HG03103 (cell line): Measurements from ENCODE around the gene DGUOK.

Experiments used
- ATAC-seq: cut with Tn5 transposase; IDR thresholded peaks from one replicate; pipeline ENCODE4 v1.9.1; 2021; ENCODE audit warnings: low read depth; ENCODE audit not compliant: unreplicated experiment

Gene DGUOK

GRCh38 chr2:73993376-73993775 lies 66.7 kb downstream of the DGUOK start:
- no peak for ATAC-seq

- no peak for ATAC-seq
Measured at GRCh38 chr2:73993778-73994177, 67.1 kb downstream of the DGUOK start.

- no peak for ATAC-seq
Measured at GRCh38 chr2:73994178-73994831, 67.6 kb downstream of the DGUOK start.

- no peak for ATAC-seq
Measured at GRCh38 chr2:73995810-73996209, 69.1 kb downstream of the DGUOK start.

- no peak for ATAC-seq
Measured at GRCh38 chr2:73997813-73998212, 71.1 kb downstream of the DGUOK start.

- ATAC-seq, result no peak
Measured at GRCh38 chr2:73998451-73998850, 71.8 kb downstream of the DGUOK start.

GRCh38 chr2:73998933-73999332 lies 72.3 kb downstream of the DGUOK start:
- ATAC-seq, result no peak

GRCh38 chr2:73999881-74000597 lies 73.4 kb downstream of the DGUOK start:
- no peak for ATAC-seq

- no peak for ATAC-seq
Measured at GRCh38 chr2:74000666-74001065, 74.0 kb downstream of the DGUOK start.

GRCh38 chr2:74001121-74001520 lies 74.4 kb downstream of the DGUOK start:
- ATAC-seq, result no peak

GRCh38 chr2:74001781-74002504 lies 75.3 kb downstream of the DGUOK start:
- ATAC-seq, result peak; percentile 40

GRCh38 chr2:74002505-74003421 lies 76.1 kb downstream of the DGUOK start:
- peak; percentile 90 for ATAC-seq

GRCh38 chr2:74003494-74004211 lies 77.0 kb downstream of the DGUOK start:
- ATAC-seq, result no peak

- ATAC-seq, result no peak
Measured at GRCh38 chr2:74004212-74005182, 77.8 kb downstream of the DGUOK start.

- ATAC-seq, result no peak
Measured at GRCh38 chr2:74005786-74006185, 79.1 kb downstream of the DGUOK start.

- no peak for ATAC-seq
Measured at GRCh38 chr2:74006459-74006858, 79.8 kb downstream of the DGUOK start.

- ATAC-seq, result no peak
Measured at GRCh38 chr2:74007121-74007520, 80.4 kb downstream of the DGUOK start.

- no peak for ATAC-seq
Measured at GRCh38 chr2:74007711-74008110, 81.0 kb downstream of the DGUOK start.
